K562 (cell line): ENCODE measurements around the gene ELMO3. TPM values are rescaled to one million over a fixed set of nuclear protein-coding genes. Genes with fewer than 3 reads are reported as not detected.
A peak's percentile ranks its signal among the peaks of the same experiment; 100 is the strongest.

ENCODE experiments used
- ATAC-seq: fragments of 200-7000 bp; cut with Tn5 transposase; 3 replicates; pipeline ENCODE4 v1.9.1; 2020; ENCODE audit warnings: moderate library complexity
- BruUV-seq: library from RNA; stranded (reverse); fragments of 400-500 nt; replicated peaks from 2 replicates; lab custom pipeline; 2021; lab: Mats Ljungman, UMichigan
- CTCF ChIA-PET: fragments of 300-600 bp; formaldehyde crosslinking; extraction: SDS; loops from one replicate; lab custom pipeline; 2021; ENCODE audit warnings: low intra/inter-chr PET ratio; lab: Yijun Ruan, JAX
- POLR2A ChIA-PET: fragments of 300-600, 350-650 bp; sonication (Branson Sonifier 250); formaldehyde crosslinking; extraction: SDS; loops from one replicate; lab custom pipeline; 2021; ENCODE audit warnings: antibody characterized with exemption, inconsistent platforms; lab: Yijun Ruan, JAX
- DNase-seq, 4 experiments: peaks; one replicate each; pipeline versions ENCODE4 v3.0.0 to v3.0.0-alpha.2; 2011 to 2018; ENCODE audit warnings: low spot score in 3 of 4, mixed read lengths in 3 of 4; ENCODE audit errors: extremely low read depth in 1 of 4
- FAIRE-seq: peaks from 2 replicates; lab custom pipeline; 2011; peaks lifted over from hg19 to GRCh38; lab: Jason Lieb, UNC
- H2AFZ ChIP-seq: 2 replicates; pipeline ENCODE4 v1.6.0; 2011; ENCODE audit warnings: low read depth, low read length, control low read depth, inconsistent platforms
- H3K27ac ChIP-seq: fragments of 200-600 bp; 3 replicates; pipeline ENCODE4 v1.8.0; 2011; ENCODE audit warnings: low read depth, mild to moderate bottlenecking, control low read depth, inconsistent platforms, low read length, moderate library complexity, mixed read lengths; ENCODE audit errors: extremely low read depth
- H3K27me3 ChIP-seq, 2 experiments: fragments of 300-600 bp in 1 of 2; 2 replicates in 1 of 2; 3 replicates in 1 of 2; pipeline versions ENCODE4 v1.6.0 to v1.8.0; 2011; ENCODE audit warnings: inconsistent platforms in 2 of 2, low read length in 2 of 2, mild to moderate bottlenecking in 1 of 2, mixed read lengths in 1 of 2, moderate library complexity in 1 of 2; ENCODE audit not compliant: control insufficient read depth in 2 of 2, insufficient read depth in 2 of 2
- H3K36me3 ChIP-seq: fragments of 300-600 bp; 3 replicates; pipeline ENCODE4 v1.8.0; 2011; ENCODE audit warnings: mild to moderate bottlenecking, low read length, inconsistent platforms; ENCODE audit not compliant: control insufficient read depth, insufficient read depth
- H3K4me1 ChIP-seq, 2 experiments: fragments of 200-600 bp in 1 of 2; replicated peaks in 1 of 2; 2 replicates in 1 of 2; 3 replicates in 1 of 2; pipeline versions ENCODE4 v1.5.1 to v1.8.0; 2011; ENCODE audit warnings: inconsistent platforms in 2 of 2, low read length in 2 of 2, mild to moderate bottlenecking in 1 of 2, mixed read lengths in 1 of 2, moderate library complexity in 1 of 2; ENCODE audit not compliant: control insufficient read depth in 2 of 2, insufficient read depth in 2 of 2
- H3K4me2 ChIP-seq: 2 replicates; pipeline ENCODE4 v1.6.1; 2011; ENCODE audit warnings: low read length, control low read depth, inconsistent platforms, mixed read lengths; ENCODE audit not compliant: insufficient read depth
- H3K4me3 ChIP-seq: fragments of 200-600 bp; sonication (generic), shearing (Covaris generic); 2 replicates; pipeline ENCODE4 v1.5.1; 2016; ENCODE audit warnings: control low read depth, inconsistent platforms
- H3K79me2 ChIP-seq: fragments of 200-600 bp; 3 replicates; pipeline ENCODE4 v1.8.0; 2011; ENCODE audit warnings: low read length, inconsistent platforms; ENCODE audit not compliant: control insufficient read depth, insufficient read depth
- H3K9ac ChIP-seq, 2 experiments: 2 replicates each; pipeline versions ENCODE4 v1.6.0 to v1.6.1; 2011; ENCODE audit warnings: low read depth in 2 of 2, low read length in 2 of 2, control low read depth in 1 of 2, inconsistent platforms in 1 of 2, mild to moderate bottlenecking in 1 of 2, mixed read lengths in 1 of 2; ENCODE audit not compliant: insufficient read depth in 1 of 2
- H3K9me1 ChIP-seq: one replicate; pipeline ENCODE4 v1.6.0; 2011; ENCODE audit warnings: inconsistent platforms, mild to moderate bottlenecking, low read length, moderate library complexity; ENCODE audit not compliant: control insufficient read depth, insufficient read depth
- H3K9me3 ChIP-seq: replicated peaks from 2 replicates; pipeline ENCODE4 v1.5.1; 2011; ENCODE audit warnings: low read depth, low read length, inconsistent platforms; ENCODE audit not compliant: control insufficient read depth, insufficient read depth
- H4K20me1 ChIP-seq: replicated peaks from 2 replicates; pipeline ENCODE4 v1.6.1; 2011; ENCODE audit warnings: low read length, inconsistent platforms, mixed read lengths; ENCODE audit not compliant: control insufficient read depth, insufficient read depth
- CBFB ChIP-seq: sonication (generic); formaldehyde crosslinking; IDR thresholded peaks from 2 replicates; pipeline ENCODE4 v1.4.0; 2020; ENCODE audit warnings: mild to moderate bottlenecking, missing genetic modification reagents
- CBX5 ChIP-seq: IDR thresholded peaks from 2 replicates; pipeline ENCODE4 v1.6.1; 2014; ENCODE audit warnings: low read depth, borderline replicate concordance
- HMG20B ChIP-seq: fragments of 250-450 bp; sonication (Bioruptor Pico); IDR thresholded peaks from 2 replicates; pipeline ENCODE4 v1.5.0; 2021; ENCODE audit warnings: mild to moderate bottlenecking
- MIER1 ChIP-seq: fragments of 450-650 bp; IDR thresholded peaks from 2 replicates; pipeline ENCODE4 v1.6.1; 2016; ENCODE audit warnings: antibody characterized with exemption, mild to moderate bottlenecking, low read depth
- NCOA6 ChIP-seq: fragments of 450-650 bp; IDR thresholded peaks from 2 replicates; pipeline ENCODE4 v1.6.1; 2017; ENCODE audit warnings: mild to moderate bottlenecking
- POLR2A ChIP-seq: fragments of 450-650 bp; conservative IDR thresholded peaks from 2 replicates; pipeline ENCODE4 v1.6.1; 2016
- POLR2G ChIP-seq: fragments of 200-400 bp; formaldehyde crosslinking; IDR thresholded peaks from 2 replicates; pipeline ENCODE4 v1.6.1; 2017; ENCODE audit warnings: low read depth, mild to moderate bottlenecking, antibody characterized with exemption, low read length, moderate library complexity
- POLR3G ChIP-seq: IDR thresholded peaks from 2 replicates; pipeline ENCODE4 v1.6.1; 2011; ENCODE audit not compliant: insufficient read length, insufficient replicate concordance; ENCODE audit errors: extremely low read depth
- RBM25 ChIP-seq: fragments of 200-400 bp; formaldehyde crosslinking; IDR thresholded peaks from 2 replicates; pipeline ENCODE4 v1.6.1; 2018; ENCODE audit warnings: low read length, low read depth, moderate library complexity; ENCODE audit not compliant: severe bottlenecking
- SAP30 ChIP-seq: fragments of 200-600 bp; sonication (generic); IDR thresholded peaks from 2 replicates; pipeline ENCODE4 v1.6.1; 2012; ENCODE audit warnings: borderline replicate concordance, low read depth, mild to moderate bottlenecking, moderate library complexity, low read length, control low read depth, inconsistent platforms; ENCODE audit not compliant: insufficient read depth, poor library complexity, severe bottlenecking
- SLC30A9 ChIP-seq: fragments of 250-450 bp; sonication (Bioruptor Pico); IDR thresholded peaks from 2 replicates; pipeline ENCODE4 v1.8.0; 2022; ENCODE audit warnings: mild to moderate bottlenecking, moderate library complexity
- ZNF24 ChIP-seq: fragments of 450-650 bp; IDR thresholded peaks from 2 replicates; pipeline ENCODE4 v1.6.1; 2016
- ZNF354B ChIP-seq: fragments of 250-450 bp; sonication (Bioruptor Pico); IDR thresholded peaks from 2 replicates; pipeline ENCODE4 v1.4.0; 2020
- WGBS: fragments of 100-300 bp; shearing (Covaris generic); methylation state at CpG from one replicate; pipeline ENCODE4 v1.1.6; 2016; ENCODE audit warnings: low coverage, mixed read lengths; ENCODE audit not compliant: insufficient coverage; ENCODE audit errors: missing lambda C conversion rate; 5-methylcytosine and 5-hydroxymethylcytosine counted together
- in situ Hi-C: fragments of 300-500 bp; cut with MboI; formaldehyde crosslinking; loops from 4 replicates; pipeline ENCODE4 v1.15.0; 2018; ENCODE audit warnings: inconsistent platforms, mixed read lengths
- intact Hi-C: fragments of 100-400 bp; cut with micrococcal nuclease; formaldehyde crosslinking; loops from 2 replicates; pipeline ENCODE4 v1.14.2; 2022
- polyA plus RNA-seq, 8 experiments: library from polyadenylated mRNA; depleted of rRNA in 4 of 8; stranded (reverse) in 5 of 8; unstranded in 3 of 8; fragments of >200 nt; fragmentation: Nextera tagmentation in 2 of 8; fragmentation: Illumina TruSeq in 1 of 8; extraction: Ambion mirVana in 2 of 8; extraction: Trizol in 1 of 8; gene quantifications; 2 replicates each; pipeline versions ENCODE4 v1.2.1 to v1.2.3, GENCODE V29; 2011 to 2014; ENCODE audit warnings: inconsistent platforms in 1 of 8, missing spikeins in 1 of 8
- total RNA-seq, 7 experiments: library from RNA; depleted of rRNA in 6 of 7; stranded (reverse); fragments of >200 nt in 6 of 7; fragmentation: Illumina TruSeq in 2 of 7; extraction: Trizol in 2 of 7; gene quantifications; 2 replicates each; pipeline versions ENCODE4 v1.2.1 to v1.2.3, GENCODE V29; 2011 to 2021; ENCODE audit warnings: low replicate concordance in 1 of 7
- TF ChIP-seq, protein P1 (sequence below): sonication (generic); formaldehyde crosslinking; IDR thresholded peaks from 2 replicates; pipeline ENCODE4 v1.8.0; 2023; ENCODE audit warnings: missing genetic modification reagents, mild to moderate bottlenecking, borderline replicate concordance
- TF ChIP-seq, protein P2 (sequence below): sonication (generic); formaldehyde crosslinking; IDR thresholded peaks from 2 replicates; pipeline ENCODE4 v1.8.1; 2023; ENCODE audit warnings: mild to moderate bottlenecking, missing genetic modification reagents

Gene ELMO3
- total and polyA plus RNA-seq, 9 of the 15 experiments (the other 6 are each of a cell fraction or from before 2014, with no cell fraction given) = 0.04 to 5.1 (median 1.5) TPM

GRCh38 chr16:67173808-67174705 lies 24.9 kb upstream of the ELMO3 start:
- CTCF ChIA-PET = no interaction called here
- in situ Hi-C loops = loop anchor here (25.0 kb wide), 1 partner anchor 212 kb away; the partner anchor contains the start of gene CES3
- DNase-seq = no peak
- Histone ChIP-seq H3K4me1 (peaks cover 18 to 56% of the 10 kb centered on the region in 2 experiments; a peak in 4 of 5 replicates), H3K4me3 (no peak overlapping the region), H3K79me2 (no peaks in the 10 kb centered on the region), H4K20me1 (no peaks in the 10 kb centered on the region), H3K4me2 (no peak overlapping the region), H3K27me3 (no peaks in the 10 kb centered on the region), H2AFZ (no peak overlapping the region), H3K9ac (peak overlapping the region in 1 of 2 experiments; percentile 76; a peak in 2 of 4 replicates), H3K36me3 (no peaks in the 10 kb centered on the region), H3K27ac (no peak overlapping the region), H3K9me3 (no peaks in the 10 kb centered on the region), H3K9me1 (no peaks in the 10 kb centered on the region)
- WGBS = 75% methylated on average over 24 of the region's 71 CpGs
- POLR2A ChIA-PET = interaction anchor here (0.6 to 1.1 kb wide), 4 partner anchors 8 to 269 kb away, joined by 3 read pairs; partner anchors contain the start of gene B3GNT9
- BruUV-seq = no TSS peak
- TF ChIP-seq, protein P1, sequence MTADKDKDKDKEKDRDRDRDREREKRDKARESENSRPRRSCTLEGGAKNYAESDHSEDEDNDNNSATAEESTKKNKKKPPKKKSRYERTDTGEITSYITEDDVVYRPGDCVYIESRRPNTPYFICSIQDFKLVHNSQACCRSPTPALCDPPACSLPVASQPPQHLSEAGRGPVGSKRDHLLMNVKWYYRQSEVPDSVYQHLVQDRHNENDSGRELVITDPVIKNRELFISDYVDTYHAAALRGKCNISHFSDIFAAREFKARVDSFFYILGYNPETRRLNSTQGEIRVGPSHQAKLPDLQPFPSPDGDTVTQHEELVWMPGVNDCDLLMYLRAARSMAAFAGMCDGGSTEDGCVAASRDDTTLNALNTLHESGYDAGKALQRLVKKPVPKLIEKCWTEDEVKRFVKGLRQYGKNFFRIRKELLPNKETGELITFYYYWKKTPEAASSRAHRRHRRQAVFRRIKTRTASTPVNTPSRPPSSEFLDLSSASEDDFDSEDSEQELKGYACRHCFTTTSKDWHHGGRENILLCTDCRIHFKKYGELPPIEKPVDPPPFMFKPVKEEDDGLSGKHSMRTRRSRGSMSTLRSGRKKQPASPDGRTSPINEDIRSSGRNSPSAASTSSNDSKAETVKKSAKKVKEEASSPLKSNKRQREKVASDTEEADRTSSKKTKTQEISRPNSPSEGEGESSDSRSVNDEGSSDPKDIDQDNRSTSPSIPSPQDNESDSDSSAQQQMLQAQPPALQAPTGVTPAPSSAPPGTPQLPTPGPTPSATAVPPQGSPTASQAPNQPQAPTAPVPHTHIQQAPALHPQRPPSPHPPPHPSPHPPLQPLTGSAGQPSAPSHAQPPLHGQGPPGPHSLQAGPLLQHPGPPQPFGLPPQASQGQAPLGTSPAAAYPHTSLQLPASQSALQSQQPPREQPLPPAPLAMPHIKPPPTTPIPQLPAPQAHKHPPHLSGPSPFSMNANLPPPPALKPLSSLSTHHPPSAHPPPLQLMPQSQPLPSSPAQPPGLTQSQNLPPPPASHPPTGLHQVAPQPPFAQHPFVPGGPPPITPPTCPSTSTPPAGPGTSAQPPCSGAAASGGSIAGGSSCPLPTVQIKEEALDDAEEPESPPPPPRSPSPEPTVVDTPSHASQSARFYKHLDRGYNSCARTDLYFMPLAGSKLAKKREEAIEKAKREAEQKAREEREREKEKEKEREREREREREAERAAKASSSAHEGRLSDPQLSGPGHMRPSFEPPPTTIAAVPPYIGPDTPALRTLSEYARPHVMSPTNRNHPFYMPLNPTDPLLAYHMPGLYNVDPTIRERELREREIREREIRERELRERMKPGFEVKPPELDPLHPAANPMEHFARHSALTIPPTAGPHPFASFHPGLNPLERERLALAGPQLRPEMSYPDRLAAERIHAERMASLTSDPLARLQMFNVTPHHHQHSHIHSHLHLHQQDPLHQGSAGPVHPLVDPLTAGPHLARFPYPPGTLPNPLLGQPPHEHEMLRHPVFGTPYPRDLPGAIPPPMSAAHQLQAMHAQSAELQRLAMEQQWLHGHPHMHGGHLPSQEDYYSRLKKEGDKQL (CRISPR knock-in tag) = no peak
- TF ChIP-seq HMG20B (CRISPR knock-in tag) = no peak
- no peak for TF ChIP-seq RBM25
- no peak for TF ChIP-seq SLC30A9 (CRISPR knock-in tag)
- TF ChIP-seq ZNF354B (CRISPR knock-in tag) = no peak
- TF ChIP-seq, protein P2, sequence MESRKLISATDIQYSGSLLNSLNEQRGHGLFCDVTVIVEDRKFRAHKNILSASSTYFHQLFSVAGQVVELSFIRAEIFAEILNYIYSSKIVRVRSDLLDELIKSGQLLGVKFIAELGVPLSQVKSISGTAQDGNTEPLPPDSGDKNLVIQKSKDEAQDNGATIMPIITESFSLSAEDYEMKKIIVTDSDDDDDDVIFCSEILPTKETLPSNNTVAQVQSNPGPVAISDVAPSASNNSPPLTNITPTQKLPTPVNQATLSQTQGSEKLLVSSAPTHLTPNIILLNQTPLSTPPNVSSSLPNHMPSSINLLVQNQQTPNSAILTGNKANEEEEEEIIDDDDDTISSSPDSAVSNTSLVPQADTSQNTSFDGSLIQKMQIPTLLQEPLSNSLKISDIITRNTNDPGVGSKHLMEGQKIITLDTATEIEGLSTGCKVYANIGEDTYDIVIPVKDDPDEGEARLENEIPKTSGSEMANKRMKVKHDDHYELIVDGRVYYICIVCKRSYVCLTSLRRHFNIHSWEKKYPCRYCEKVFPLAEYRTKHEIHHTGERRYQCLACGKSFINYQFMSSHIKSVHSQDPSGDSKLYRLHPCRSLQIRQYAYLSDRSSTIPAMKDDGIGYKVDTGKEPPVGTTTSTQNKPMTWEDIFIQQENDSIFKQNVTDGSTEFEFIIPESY (CRISPR knock-in tag) = peak; percentile 86
- peak; percentile 28 for TF ChIP-seq POLR2G
- no peak for TF ChIP-seq SAP30
- TF ChIP-seq ZNF24 = no peak
- no peak for TF ChIP-seq NCOA6
- TF ChIP-seq MIER1 = no peak
- no peak for TF ChIP-seq POLR3G
- TF ChIP-seq POLR2A = no peak
- no peak for TF ChIP-seq CBFB (CRISPR knock-in tag)
- TF ChIP-seq CBX5 = no peak
- FAIRE-seq = no peak
- intact Hi-C loops = no loop called here
- ATAC-seq = no peak
